K562 (cell line): ENCODE results near the gene ACHE. TPM values are rescaled to one million over a fixed set of nuclear protein-coding genes. Genes with fewer than 3 reads are reported as not detected.
A peak's percentile ranks its signal among the peaks of the same experiment; 100 is the strongest.

ENCODE experiments used
- CBX8 ChIP-seq: fragments of 200-600 bp; sonication (generic); IDR thresholded peaks from 2 replicates; pipeline ENCODE4 v1.6.1; 2012; ENCODE audit warnings: borderline replicate concordance, mixed run types, low read depth, mild to moderate bottlenecking, moderate library complexity, mixed read lengths, low read length, control low read depth, inconsistent platforms; ENCODE audit not compliant: poor library complexity, severe bottlenecking; ENCODE audit errors: extremely low read depth
- ELF4 ChIP-seq: fragments of 450-650 bp; formaldehyde crosslinking; IDR thresholded peaks from 2 replicates; pipeline ENCODE4 v1.4.0; 2022; ENCODE audit warnings: missing genetic modification characterization
- GTF2F1 ChIP-seq: IDR thresholded peaks from 2 replicates; pipeline ENCODE4 v1.6.1; 2011; ENCODE audit warnings: low read depth, low read length, improper control_type of control experiment
- NEUROD1 ChIP-seq: fragments of 150-350 bp; IDR thresholded peaks from 2 replicates; pipeline ENCODE4 v1.6.1; 2014; ENCODE audit warnings: borderline replicate concordance, low read length, low read depth; ENCODE audit not compliant: partially characterized antibody
- PHB2 ChIP-seq: fragments of 450-650 bp; IDR thresholded peaks from 2 replicates; pipeline ENCODE4 v1.6.1; 2017; ENCODE audit warnings: low read depth
- PYGO2 ChIP-seq: fragments of 450-650 bp; IDR thresholded peaks from 2 replicates; pipeline ENCODE4 v1.6.1; 2016; ENCODE audit warnings: mild to moderate bottlenecking, missing genetic modification characterization, moderate library complexity, missing compliant biosample characterization
- TOE1 ChIP-seq, 2 experiments: fragments of 450-650 bp in 1 of 2; sonication (generic) in 1 of 2; formaldehyde crosslinking in 1 of 2; IDR thresholded peaks; 2 replicates each; pipeline versions ENCODE4 v1.7.1 to v1.8.0; 2016 to 2022; ENCODE audit warnings: borderline replicate concordance in 2 of 2, mild to moderate bottlenecking in 2 of 2, antibody characterized with exemption in 1 of 2, inconsistent platforms in 1 of 2, low read depth in 1 of 2, missing genetic modification reagents in 1 of 2, moderate library complexity in 1 of 2
- ZNF143 ChIP-seq: sonication (generic); formaldehyde crosslinking; IDR thresholded peaks from 2 replicates; pipeline ENCODE4 v1.9.0; 2022; ENCODE audit warnings: mild to moderate bottlenecking, missing genetic modification reagents
- ZNF146 ChIP-seq: IDR thresholded peaks from one replicate; pipeline ENCODE4 v1.6.1; 2018; ENCODE audit warnings: missing compliant biosample characterization; ENCODE audit not compliant: unreplicated experiment
- ZNF583 ChIP-seq: fragments of 250-450 bp; sonication (Bioruptor Pico); IDR thresholded peaks from 2 replicates; pipeline ENCODE4 v1.4.0; 2020
- ZNF707 ChIP-seq: fragments of 250-450 bp; sonication (Bioruptor Pico); conservative IDR thresholded peaks from 2 replicates; pipeline ENCODE4 v1.8.0; 2022; ENCODE audit warnings: inconsistent platforms, mild to moderate bottlenecking, moderate library complexity
- polyA plus RNA-seq, 8 experiments: library from polyadenylated mRNA; depleted of rRNA in 4 of 8; stranded (reverse) in 5 of 8; unstranded in 3 of 8; fragments of >200 nt; fragmentation: Nextera tagmentation in 2 of 8; fragmentation: Illumina TruSeq in 1 of 8; extraction: Ambion mirVana in 2 of 8; extraction: Trizol in 1 of 8; gene quantifications; 2 replicates each; pipeline versions ENCODE4 v1.2.1 to v1.2.3, GENCODE V29; 2011 to 2014; ENCODE audit warnings: inconsistent platforms in 1 of 8, missing spikeins in 1 of 8
- total RNA-seq, 7 experiments: library from RNA; depleted of rRNA in 6 of 7; stranded (reverse); fragments of >200 nt in 6 of 7; fragmentation: Illumina TruSeq in 2 of 7; extraction: Trizol in 2 of 7; gene quantifications; 2 replicates each; pipeline versions ENCODE4 v1.2.1 to v1.2.3, GENCODE V29; 2011 to 2021; ENCODE audit warnings: low replicate concordance in 1 of 7
- TF ChIP-seq, protein P1 (sequence below): fragments of 250-450 bp; sonication (Bioruptor Pico); IDR thresholded peaks from 2 replicates; pipeline ENCODE4 v1.5.0; 2021
- TF ChIP-seq, protein P2 (sequence below): sonication (generic); formaldehyde crosslinking; IDR thresholded peaks from 2 replicates; pipeline ENCODE4 v1.8.0; 2022; ENCODE audit warnings: mild to moderate bottlenecking, missing genetic modification reagents
- TF ChIP-seq, protein P3 (sequence below): fragments of 450-650 bp; IDR thresholded peaks from 2 replicates; pipeline ENCODE4 v1.6.1; 2016; ENCODE audit warnings: antibody characterized with exemption
- TF ChIP-seq, protein P4 (sequence below): fragments of 450-650 bp; formaldehyde crosslinking; conservative IDR thresholded peaks from 2 replicates; pipeline ENCODE4 v1.4.0; 2022; ENCODE audit warnings: mild to moderate bottlenecking, missing genetic modification characterization
- TF ChIP-seq, protein P5 (sequence below): fragments of 450-650 bp; IDR thresholded peaks from 2 replicates; pipeline ENCODE4 v1.6.1; 2017; ENCODE audit warnings: antibody characterized with exemption, mild to moderate bottlenecking

The ACHE gene
- total and polyA plus RNA-seq, 9 of the 15 experiments (the other 6 are each of a cell fraction or from before 2014, with no cell fraction given): 0.04 to 8.8 (median 1.9) TPM

DNA sequence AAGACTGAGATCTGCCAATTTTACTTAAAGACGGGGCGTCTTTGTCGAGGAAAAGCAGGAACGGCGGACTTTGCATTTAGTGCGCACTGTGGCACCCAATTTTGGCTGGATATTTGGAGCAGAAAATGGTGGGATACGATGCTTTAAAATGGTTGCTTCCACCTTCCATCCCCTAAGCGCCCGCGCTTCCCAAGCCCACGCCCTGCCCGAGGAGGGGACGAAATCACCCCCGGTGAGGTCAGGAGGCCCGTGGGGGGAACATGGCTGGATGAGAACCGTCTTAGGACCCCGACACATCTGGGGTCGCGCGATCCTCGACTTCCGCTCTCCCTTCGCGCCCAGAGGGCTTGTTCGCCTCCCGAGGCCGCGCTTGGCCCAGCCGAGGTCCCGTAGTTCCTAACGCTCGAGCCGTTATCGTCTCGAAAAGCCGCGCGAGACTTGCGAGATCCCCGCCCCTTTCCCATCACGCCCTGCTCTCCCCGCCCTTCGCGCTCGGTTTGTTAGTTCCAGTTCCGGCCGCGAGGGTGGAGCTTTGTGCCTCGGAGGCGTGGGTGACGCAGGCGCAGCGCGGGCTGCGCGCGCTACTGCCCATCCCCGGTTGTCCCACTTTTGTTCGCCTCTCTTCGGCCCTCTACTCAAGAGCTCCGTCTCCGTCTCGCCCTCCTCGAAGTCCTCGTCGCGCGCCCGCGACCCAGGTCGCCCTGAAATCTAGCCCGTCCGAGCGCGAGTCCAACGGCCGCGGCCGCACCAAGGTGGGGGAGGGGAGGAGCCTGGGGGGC, 20.9 kb downstream of the ACHE start, which contains the start of gene SRRT (continued):
- TF ChIP-seq, protein P1, sequence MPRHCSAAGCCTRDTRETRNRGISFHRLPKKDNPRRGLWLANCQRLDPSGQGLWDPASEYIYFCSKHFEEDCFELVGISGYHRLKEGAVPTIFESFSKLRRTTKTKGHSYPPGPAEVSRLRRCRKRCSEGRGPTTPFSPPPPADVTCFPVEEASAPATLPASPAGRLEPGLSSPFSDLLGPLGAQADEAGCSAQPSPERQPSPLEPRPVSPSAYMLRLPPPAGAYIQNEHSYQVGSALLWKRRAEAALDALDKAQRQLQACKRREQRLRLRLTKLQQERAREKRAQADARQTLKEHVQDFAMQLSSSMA: no peak
- peak; percentile 88 for TF ChIP-seq TOE1 (IDR thresholded peaks at IDR 0.05; ENCODE audit: borderline replicate concordance)
- no peak for TF ChIP-seq TOE1 (CRISPR knock-in tag; IDR thresholded peaks at IDR 0.05; ENCODE audit: borderline replicate concordance, low read depth)
- TF ChIP-seq NEUROD1: peak; percentile 84
- 0 out of 2 replicates have a peak, but pooled peaks have one; percentile 19 for TF ChIP-seq PHB2
- no peak for TF ChIP-seq PYGO2 (tag)
- TF ChIP-seq ZNF146: no peak
- TF ChIP-seq, protein P2, sequence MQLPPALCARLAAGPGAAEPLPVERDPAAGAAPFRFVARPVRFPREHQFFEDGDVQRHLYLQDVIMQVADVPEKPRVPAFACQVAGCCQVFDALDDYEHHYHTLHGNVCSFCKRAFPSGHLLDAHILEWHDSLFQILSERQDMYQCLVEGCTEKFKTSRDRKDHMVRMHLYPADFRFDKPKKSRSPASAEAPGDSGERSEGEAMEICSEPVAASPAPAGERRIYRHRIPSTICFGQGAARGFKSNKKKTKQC: peak; percentile 77
- TF ChIP-seq ZNF707: no peak
- peak; percentile 76 for TF ChIP-seq ZNF583 (CRISPR knock-in tag)
- TF ChIP-seq ZNF143 (CRISPR knock-in tag): peak; percentile 76
- TF ChIP-seq GTF2F1: no peak; the same call in 1 of the 2 replicates
- TF ChIP-seq, protein P3, sequence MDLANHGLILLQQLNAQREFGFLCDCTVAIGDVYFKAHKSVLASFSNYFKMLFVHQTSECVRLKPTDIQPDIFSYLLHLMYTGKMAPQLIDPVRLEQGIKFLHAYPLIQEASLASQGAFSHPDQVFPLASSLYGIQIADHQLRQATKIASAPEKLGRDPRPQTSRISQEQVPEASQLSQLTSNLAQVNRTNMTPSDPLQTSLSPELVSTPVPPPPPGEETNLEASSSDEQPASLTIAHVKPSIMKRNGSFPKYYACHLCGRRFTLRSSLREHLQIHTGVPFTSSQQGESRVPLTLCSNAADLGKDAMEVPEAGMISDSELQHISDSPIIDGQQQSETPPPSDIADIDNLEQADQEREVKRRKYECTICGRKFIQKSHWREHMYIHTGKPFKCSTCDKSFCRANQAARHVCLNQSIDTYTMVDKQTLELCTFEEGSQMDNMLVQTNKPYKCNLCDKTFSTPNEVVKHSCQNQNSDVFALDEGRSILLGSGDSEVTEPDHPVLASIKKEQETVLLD: peak; percentile 94
- TF ChIP-seq ELF4: peak; percentile 81; the same call in 1 of the 2 replicates
- TF ChIP-seq CBX8: no peak
- TF ChIP-seq, protein P4, sequence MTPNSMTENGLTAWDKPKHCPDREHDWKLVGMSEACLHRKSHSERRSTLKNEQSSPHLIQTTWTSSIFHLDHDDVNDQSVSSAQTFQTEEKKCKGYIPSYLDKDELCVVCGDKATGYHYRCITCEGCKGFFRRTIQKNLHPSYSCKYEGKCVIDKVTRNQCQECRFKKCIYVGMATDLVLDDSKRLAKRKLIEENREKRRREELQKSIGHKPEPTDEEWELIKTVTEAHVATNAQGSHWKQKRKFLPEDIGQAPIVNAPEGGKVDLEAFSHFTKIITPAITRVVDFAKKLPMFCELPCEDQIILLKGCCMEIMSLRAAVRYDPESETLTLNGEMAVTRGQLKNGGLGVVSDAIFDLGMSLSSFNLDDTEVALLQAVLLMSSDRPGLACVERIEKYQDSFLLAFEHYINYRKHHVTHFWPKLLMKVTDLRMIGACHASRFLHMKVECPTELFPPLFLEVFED (CRISPR knock-in tag): peak; percentile 87
- TF ChIP-seq, protein P5, sequence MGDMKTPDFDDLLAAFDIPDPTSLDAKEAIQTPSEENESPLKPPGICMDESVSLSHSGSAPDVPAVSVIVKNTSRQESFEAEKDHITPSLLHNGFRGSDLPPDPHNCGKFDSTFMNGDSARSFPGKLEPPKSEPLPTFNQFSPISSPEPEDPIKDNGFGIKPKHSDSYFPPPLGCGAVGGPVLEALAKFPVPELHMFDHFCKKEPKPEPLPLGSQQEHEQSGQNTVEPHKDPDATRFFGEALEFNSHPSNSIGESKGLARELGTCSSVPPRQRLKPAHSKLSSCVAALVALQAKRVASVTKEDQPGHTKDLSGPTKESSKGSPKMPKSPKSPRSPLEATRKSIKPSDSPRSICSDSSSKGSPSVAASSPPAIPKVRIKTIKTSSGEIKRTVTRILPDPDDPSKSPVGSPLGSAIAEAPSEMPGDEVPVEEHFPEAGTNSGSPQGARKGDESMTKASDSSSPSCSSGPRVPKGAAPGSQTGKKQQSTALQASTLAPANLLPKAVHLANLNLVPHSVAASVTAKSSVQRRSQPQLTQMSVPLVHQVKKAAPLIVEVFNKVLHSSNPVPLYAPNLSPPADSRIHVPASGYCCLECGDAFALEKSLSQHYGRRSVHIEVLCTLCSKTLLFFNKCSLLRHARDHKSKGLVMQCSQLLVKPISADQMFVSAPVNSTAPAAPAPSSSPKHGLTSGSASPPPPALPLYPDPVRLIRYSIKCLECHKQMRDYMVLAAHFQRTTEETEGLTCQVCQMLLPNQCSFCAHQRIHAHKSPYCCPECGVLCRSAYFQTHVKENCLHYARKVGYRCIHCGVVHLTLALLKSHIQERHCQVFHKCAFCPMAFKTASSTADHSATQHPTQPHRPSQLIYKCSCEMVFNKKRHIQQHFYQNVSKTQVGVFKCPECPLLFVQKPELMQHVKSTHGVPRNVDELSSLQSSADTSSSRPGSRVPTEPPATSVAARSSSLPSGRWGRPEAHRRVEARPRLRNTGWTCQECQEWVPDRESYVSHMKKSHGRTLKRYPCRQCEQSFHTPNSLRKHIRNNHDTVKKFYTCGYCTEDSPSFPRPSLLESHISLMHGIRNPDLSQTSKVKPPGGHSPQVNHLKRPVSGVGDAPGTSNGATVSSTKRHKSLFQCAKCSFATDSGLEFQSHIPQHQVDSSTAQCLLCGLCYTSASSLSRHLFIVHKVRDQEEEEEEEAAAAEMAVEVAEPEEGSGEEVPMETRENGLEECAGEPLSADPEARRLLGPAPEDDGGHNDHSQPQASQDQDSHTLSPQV: peak; percentile 92
